GM18868 (cell line): Measurements from ENCODE around the gene FGD5.
"Not testable (repeated sequence)": the region's sequence is repeated elsewhere in the genome, so short reads cannot be mapped to it uniquely, and the experiment has no call there.

Source experiments
- ATAC-seq: cut with Tn5 transposase; IDR thresholded peaks from one replicate; pipeline ENCODE4 v1.9.1; 2021; ENCODE audit warnings: mild to moderate bottlenecking, moderate library complexity; ENCODE audit not compliant: unreplicated experiment

The FGD5 gene

DNA sequence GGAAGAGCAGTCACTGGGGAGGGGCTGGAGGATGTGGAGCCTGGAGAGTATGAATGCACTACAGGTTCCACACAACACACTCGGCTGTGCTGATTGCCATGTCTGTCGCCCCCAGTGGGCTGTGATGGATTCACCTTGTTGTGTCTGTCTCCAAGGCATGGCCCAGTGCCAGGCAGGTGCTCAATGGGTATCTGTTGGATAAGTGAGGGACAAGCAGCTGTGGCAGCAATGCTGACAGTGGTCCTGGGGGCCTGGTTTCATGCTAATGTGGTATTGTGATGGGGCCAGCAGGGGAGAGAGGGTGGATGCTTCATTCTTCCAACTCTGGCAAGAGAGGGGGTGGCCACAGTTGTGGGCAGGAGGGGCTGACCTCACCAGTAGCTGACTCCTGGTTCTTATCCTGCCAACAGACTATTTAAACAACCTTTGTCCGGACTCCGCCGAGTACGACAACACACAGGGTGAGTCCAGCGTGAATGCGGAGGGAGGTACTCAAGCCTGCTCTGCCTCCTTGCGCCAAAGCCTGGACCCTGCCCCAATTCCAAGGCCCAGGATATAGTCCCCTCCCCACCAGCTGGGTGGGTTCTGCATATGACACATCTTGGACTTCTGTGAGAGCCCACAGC is 81.3 kb downstream of the FGD5 start:
- ATAC-seq, result no peak

DNA sequence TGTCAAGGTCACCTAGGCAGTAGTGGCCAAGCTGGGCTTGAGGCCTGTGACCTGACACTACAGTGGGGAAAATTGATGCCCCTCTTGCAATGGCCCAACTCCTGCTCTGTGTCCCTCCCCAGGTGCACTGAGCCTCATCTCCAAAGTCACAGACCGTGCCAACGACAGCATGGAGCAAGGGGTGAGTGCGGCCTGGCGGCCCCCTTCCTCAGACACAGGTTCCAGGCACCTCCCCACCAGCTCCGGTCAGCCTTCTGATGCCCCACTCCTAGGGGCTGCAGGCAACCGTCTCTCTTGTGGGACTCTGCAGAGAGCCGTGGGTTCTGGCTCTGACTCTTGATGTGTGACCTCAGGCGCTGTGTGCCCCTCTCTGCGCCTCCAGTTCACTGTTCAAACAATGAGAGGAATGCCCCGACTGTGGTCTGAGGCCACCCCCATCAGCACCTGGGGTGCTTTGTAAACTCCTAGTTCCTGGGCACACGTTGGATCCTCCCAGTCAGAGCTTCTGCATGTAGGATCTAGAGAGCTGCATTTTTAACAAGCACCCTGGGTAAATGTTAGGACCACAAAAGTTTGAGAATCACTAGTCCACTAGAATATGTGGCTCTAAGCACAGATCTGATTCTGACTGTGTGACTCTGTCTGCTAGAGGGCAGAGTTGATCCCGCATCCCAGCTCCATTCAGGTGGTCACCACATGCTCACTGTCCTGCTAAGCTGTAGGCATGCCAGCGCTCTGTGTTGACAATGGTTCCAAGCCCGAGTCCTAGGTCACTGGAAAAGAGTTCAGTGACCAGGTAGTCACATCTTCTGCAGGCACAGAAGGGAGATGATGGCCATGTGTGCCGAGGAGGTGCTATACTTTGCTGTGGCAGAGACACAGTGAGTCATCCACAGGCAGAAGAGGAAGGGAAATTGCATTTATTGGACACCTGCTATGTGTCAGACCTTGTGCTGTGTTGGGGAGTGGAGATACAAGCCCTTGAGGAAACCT is 82.4 kb downstream of the FGD5 start:
- no peak for ATAC-seq

- no peak for ATAC-seq
Measured at GRCh38 chr3:14902719-14903118, 84.0 kb downstream of the FGD5 start.

- ATAC-seq, result not testable (repeated sequence)
Measured at GRCh38 chr3:14903501-14903900, 84.7 kb downstream of the FGD5 start.

GRCh38 chr3:14905055-14905657 is 86.4 kb downstream of the FGD5 start:
- ATAC-seq, result no peak

- ATAC-seq, result no peak
Measured at GRCh38 chr3:14906355-14906971, 87.7 kb downstream of the FGD5 start.

- no peak for ATAC-seq
Measured at GRCh38 chr3:14907043-14907966, 88.5 kb downstream of the FGD5 start.

- ATAC-seq, result no peak
Measured at GRCh38 chr3:14909250-14909649, 90.5 kb downstream of the FGD5 start.

DNA sequence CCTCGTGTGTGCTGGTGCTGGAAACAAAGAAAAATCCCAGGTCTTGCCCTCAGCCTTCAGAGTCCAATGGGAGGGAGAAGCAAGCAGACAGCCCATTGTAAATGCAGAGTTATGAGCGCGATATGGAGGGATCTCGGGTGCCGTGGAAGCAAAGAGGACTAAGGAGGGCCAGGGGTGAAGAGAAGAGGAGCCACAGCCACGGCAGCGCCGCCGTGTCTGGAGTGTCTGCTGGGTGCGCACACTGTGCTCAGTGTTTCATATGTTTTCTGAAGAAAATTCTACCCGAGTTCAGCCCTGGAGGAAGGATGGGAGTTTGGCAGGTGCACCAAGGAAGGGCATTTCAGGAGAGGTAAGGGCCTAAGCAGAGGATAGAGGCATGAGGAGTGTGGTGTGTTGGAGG is 92.9 kb downstream of the FGD5 start:
- no peak for ATAC-seq

GRCh38 chr3:14913071-14913925 is 94.5 kb downstream of the FGD5 start:
- no peak for ATAC-seq

GRCh38 chr3:14913926-14914778 is 95.4 kb downstream of the FGD5 start:
- ATAC-seq, result no peak

- no peak for ATAC-seq
Measured at GRCh38 chr3:14914779-14915117, 96.0 kb downstream of the FGD5 start.

GRCh38 chr3:14915636-14916222 is 97.0 kb downstream of the FGD5 start:
- ATAC-seq, result no peak

DNA sequence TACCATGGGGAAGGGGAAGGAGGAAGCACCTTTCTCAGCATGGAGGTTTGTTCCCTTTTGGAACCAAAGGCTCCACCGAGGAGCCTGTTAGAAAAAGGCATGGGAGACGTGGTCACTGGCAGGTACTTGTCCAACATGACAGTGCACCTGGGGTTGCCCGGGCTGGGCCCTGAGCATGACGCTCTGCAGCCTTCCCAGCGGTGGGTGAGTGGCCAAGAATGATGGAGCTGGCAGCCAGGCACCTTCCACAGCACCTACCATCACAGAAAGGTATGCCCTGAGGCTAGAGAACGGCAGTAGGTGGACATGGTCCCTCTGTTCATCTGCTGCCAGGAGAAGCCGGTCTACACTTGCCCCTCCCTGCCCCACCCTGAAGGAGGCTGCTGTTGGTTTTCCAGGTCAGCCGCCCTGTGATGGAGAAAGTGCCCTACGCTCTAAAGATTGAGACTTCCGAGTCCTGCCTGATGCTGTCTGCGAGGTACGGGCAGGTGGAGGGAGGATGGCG is 99.6 kb downstream of the FGD5 start:
- ATAC-seq, result no peak

DNA sequence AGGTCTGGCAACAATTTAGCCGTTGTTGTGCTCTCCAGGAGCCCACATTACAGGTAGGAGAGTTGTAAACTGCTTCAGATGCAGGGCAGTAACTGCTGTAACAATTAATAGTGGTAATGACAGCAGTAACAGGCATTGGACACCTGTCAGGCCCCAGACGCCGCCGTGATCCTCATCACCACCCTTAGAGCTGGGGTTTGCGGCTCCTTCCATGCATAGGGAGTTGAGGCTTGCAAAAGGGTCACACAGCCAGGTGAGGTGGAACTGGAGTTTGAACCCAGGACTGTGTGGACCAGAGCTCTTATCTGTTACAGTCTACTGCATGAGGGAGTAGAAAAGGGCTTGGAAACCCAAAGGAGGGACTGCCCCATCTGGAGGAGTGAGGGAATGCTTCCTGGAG is 101.8 kb downstream of the FGD5 start:
- ATAC-seq, result no peak

GRCh38 chr3:14921034-14921616 is 102.4 kb downstream of the FGD5 start:
- ATAC-seq, result peak; percentile 73
